ENCODE data around the gene STARD3. TPM values are rescaled to one million over a fixed set of nuclear protein-coding genes. Genes with fewer than 3 reads are reported as not detected.

Gene STARD3
- total and polyA plus RNA-seq, 2 of the 13 experiments (the other 11 are each of a cell fraction or from before 2014, with no cell fraction given) = 34.6 to 100 TPM

GRCh38 chr17:39653662-39654331, 16.9 kb downstream of the STARD3 start (continued):
- no peak for TF ChIP-seq ZXDC (CRISPR knock-in tag; IDR thresholded peaks at IDR 0.05)
- no peak for TF ChIP-seq ZSCAN25 (CRISPR knock-in tag; IDR thresholded peaks at IDR 0.05)
- TF ChIP-seq ZNF512 (CRISPR knock-in tag; IDR thresholded peaks at IDR 0.05) = no peak
- no peak for TF ChIP-seq TGIF2 (CRISPR knock-in tag; IDR thresholded peaks at IDR 0.05)
- no peak for TF ChIP-seq ZNF878 (CRISPR knock-in tag; IDR thresholded peaks at IDR 0.05)
- TF ChIP-seq ZNF597 (CRISPR knock-in tag; IDR thresholded peaks at IDR 0.05) = no peak
- TF ChIP-seq CAMTA2 (CRISPR knock-in tag; IDR thresholded peaks at IDR 0.05; ENCODE audit: borderline replicate concordance) = no peak
- TF ChIP-seq ZNF350 (CRISPR knock-in tag; IDR thresholded peaks at IDR 0.05; ENCODE audit: borderline replicate concordance, low read depth) = peak; percentile 70
- no peak for TF ChIP-seq ZZZ3 (CRISPR knock-in tag; IDR thresholded peaks at IDR 0.05; ENCODE audit: borderline replicate concordance)
- TF ChIP-seq SAP130 (CRISPR knock-in tag; IDR thresholded peaks at IDR 0.05; ENCODE audit: low read depth) = peak; percentile 72
- TF ChIP-seq CREB1 (IDR thresholded peaks at IDR 0.05) = no peak
- TF ChIP-seq CREB1 (CRISPR knock-in tag; IDR thresholded peaks at IDR 0.05) = no peak
- TF ChIP-seq MAF1 (CRISPR knock-in tag; IDR thresholded peaks at IDR 0.05; ENCODE audit: borderline replicate concordance) = no peak
- TF ChIP-seq ELF4 (CRISPR knock-in tag; IDR thresholded peaks at IDR 0.05; ENCODE audit: borderline replicate concordance) = no peak
- TF ChIP-seq ATF7 (IDR thresholded peaks at IDR 0.05) = no peak
- 0 out of 2 replicates have a peak, but pooled peaks have one; percentile 47 for TF ChIP-seq ATF7 (CRISPR knock-in tag; IDR thresholded peaks at IDR 0.05)
- no peak for TF ChIP-seq ZBTB34 (CRISPR knock-in tag; IDR thresholded peaks at IDR 0.05)

Measured in HepG2 (cell line).